ENCODE results near the gene ZNF684. TPM values are rescaled to one million over a fixed set of nuclear protein-coding genes. Genes with fewer than 3 reads are reported as not detected.

The ZNF684 gene
- total and polyA plus RNA-seq, 2 of the 8 experiments (the other 6 are each of a cell fraction or from before 2014, with no cell fraction given): 2.4 to 9.3 TPM

DNA sequence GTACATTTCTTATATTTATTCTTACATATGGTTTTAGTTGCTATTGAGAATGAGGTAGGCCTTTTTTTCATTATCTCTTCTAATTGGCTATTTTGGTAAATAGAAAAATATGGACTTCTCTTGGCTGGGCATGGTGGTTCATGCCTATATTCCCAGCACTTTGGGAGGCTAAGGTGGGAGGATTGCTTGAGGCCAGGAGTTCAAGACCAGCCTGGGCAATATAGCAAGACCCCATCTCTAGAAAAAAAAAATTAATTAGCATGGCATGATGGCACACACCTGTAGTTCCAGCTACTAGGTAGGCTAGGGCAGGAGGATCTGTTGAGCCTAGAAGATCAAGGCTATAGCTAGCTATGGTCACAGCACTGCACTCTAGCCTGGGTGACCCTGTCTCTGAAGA is 3.2 kb downstream of the ZNF684 start (continued):
- no peak for TF ChIP-seq GABPA (IDR thresholded peaks at IDR 0.05; ENCODE audit: borderline replicate concordance, insufficient read depth, low read length)
- TF ChIP-seq, protein P1, sequence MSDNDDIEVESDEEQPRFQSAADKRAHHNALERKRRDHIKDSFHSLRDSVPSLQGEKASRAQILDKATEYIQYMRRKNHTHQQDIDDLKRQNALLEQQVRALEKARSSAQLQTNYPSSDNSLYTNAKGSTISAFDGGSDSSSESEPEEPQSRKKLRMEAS (IDR thresholded peaks at IDR 0.05): no peak
- no peak for TF ChIP-seq SUZ12 (IDR thresholded peaks at IDR 0.05; ENCODE audit: low read length)
- no peak for TF ChIP-seq CREB1 (IDR thresholded peaks at IDR 0.05)

Data from H1 (cell line).